ENCODE measurements around the gene EMP2.

EMP2 gene

GRCh38 chr16:10493276-10493675 lies 87.1 kb downstream of the EMP2 start:
- DNase-seq, result no peak

GRCh38 chr16:10490141-10490540 lies 90.3 kb downstream of the EMP2 start:
- DNase-seq, result no peak

- DNase-seq, result no peak
Measured at GRCh38 chr16:10485698-10486382, 94.6 kb downstream of the EMP2 start.

- no peak for DNase-seq
Measured at GRCh38 chr16:10485159-10485558, 95.2 kb downstream of the EMP2 start.

GRCh38 chr16:10480151-10480550 lies 100.2 kb downstream of the EMP2 start:
- DNase-seq, result no peak

Data from anterior cingulate cortex (tissue), 58 donors.